ENCODE results near the gene TIMM13. TPM values are rescaled to one million over a fixed set of nuclear protein-coding genes. Genes with fewer than 3 reads are reported as not detected.
"Not testable (repeated sequence)": the region's sequence is repeated elsewhere in the genome, so short reads cannot be mapped to it uniquely, and the experiment has no call there.

The TIMM13 gene
- 38.5 and 48.3 TPM in 2 replicates for total RNA-seq (2014; rRNA removed; shearing (Covaris generic))

DNA sequence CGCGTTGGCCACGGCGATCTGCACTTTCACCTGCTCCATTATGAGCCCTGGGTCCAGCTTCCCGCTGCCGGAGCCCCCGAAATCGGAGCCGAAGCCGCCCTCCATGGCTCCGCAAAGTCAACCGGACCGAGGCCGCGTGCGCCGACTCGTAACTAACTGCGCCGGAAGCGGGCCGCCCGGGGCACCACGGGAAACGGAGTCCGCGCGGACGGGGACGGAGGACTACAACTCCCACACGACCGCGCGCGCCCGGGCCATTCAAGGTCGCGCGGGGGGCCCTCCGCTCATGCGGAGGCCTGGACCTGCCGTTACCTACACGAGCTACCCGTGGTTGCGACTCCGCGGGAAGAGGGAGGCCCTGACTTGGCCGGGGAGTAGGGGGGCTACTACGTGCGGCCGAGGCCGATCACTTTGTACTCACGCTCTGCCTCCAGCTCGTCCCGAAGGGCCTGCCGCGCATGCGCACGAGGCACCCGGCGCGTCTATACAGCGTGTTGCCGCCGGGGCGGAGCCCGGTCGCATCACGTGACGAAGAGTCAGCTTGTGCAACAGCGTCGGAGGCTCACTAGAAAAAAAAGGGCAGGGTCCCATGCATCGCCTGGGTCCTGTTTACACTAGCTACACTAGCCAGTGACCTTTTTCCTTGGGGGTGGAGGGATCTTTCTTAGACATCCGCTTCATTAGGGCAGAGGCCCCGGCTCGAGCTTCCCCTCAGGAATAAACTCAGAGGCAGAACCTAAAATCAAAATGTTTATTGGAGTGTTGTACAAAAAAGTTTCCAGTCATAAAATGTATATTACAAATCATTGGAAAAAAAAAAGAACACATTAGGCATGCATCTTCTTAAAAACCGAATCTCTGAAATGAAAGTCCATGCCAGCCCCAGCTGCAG lies at the start of gene TIMM13:
Gene TIMM13 (minus strand): TSS at position 158 of the 892 bp plus-strand sequence. CDS start 53 bp downstream, at position 105.
- peak; percentile 94 for DNase-seq (ENCODE audit: low read depth)

DNA sequence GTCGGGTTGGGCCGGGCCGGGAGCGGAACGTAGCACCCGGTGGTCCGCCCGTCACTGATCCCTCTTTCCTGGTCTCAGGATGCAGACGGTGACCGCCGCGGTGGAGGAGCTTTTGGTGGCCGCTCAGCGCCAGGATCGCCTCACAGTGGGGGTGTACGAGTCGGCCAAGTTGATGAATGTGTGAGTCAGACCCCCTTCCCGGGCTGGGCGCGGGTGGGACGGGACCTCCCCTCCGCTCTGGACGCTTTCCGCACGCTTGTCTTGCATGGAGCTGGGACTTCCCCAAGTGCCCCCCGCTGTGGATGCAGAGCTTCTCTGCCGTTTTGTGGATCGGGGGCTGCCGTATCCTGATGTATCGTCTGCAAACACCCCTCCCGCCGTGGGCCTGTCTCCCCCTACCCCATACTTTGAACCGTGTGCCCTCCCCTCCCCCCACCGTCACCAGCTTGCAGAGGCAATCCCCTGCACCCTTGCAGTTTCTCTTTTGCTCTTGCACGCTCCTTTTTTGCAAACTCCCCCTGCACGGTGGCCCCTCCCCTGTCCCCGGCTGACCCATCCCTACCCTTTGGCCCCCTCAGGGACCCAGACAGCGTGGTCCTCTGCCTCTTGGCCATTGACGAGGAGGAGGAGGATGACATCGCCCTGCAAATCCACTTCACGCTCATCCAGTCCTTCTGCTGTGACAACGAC lies 49.2 kb upstream of the TIMM13 start:
- DNase-seq (ENCODE audit: low read depth): peak; percentile 72

- DNase-seq (ENCODE audit: low read depth): peak; percentile 96
Measured at GRCh38 chr19:2475702-2476450, 48.5 kb upstream of the TIMM13 start, which contains the start of gene GADD45B. Gene GADD45B (plus strand): TSS chr19:2476127. CDS start chr19:2476359, 232 bp downstream.

DNA sequence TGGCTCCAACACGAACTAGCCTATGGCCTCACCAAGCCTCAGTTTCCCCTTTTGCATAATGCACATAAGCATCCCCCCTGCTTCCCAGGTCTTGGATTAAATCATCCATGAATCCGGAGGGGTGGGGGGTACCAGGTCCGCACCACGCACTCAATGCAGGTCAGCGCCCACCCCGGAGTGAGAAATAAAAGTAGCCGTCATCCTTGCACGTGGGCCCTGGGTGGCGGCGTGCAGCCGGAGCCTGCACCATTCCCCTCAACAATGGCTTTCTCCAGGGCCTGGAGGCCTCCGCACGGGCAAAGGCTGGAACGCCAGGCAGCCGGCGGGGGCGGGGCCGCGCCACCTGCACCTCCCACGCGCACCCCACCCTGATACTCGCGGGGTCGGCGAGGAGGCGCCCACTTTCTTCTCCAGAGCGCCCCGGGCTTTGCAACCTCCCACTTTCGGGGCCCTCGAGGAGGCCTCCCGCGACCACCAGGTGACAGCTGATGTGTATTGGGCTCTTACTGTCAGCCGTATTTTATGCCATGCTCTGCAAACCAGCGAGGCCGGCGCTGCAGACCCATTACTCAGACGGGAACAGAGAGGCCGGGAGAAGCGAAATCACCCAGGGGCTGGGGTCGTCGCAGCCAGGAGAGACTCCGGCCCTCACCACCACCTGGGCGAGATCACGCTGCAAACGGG lies 47.8 kb upstream of the TIMM13 start:
- DNase-seq (ENCODE audit: low read depth): peak; percentile 82

- DNase-seq (ENCODE audit: low read depth): peak; percentile 87
Measured at GRCh38 chr19:2474232-2475017, 47.0 kb upstream of the TIMM13 start.

- not testable (repeated sequence) for DNase-seq (ENCODE audit: low read depth)
Measured at GRCh38 chr19:2469915-2470200, 42.5 kb upstream of the TIMM13 start.

DNA sequence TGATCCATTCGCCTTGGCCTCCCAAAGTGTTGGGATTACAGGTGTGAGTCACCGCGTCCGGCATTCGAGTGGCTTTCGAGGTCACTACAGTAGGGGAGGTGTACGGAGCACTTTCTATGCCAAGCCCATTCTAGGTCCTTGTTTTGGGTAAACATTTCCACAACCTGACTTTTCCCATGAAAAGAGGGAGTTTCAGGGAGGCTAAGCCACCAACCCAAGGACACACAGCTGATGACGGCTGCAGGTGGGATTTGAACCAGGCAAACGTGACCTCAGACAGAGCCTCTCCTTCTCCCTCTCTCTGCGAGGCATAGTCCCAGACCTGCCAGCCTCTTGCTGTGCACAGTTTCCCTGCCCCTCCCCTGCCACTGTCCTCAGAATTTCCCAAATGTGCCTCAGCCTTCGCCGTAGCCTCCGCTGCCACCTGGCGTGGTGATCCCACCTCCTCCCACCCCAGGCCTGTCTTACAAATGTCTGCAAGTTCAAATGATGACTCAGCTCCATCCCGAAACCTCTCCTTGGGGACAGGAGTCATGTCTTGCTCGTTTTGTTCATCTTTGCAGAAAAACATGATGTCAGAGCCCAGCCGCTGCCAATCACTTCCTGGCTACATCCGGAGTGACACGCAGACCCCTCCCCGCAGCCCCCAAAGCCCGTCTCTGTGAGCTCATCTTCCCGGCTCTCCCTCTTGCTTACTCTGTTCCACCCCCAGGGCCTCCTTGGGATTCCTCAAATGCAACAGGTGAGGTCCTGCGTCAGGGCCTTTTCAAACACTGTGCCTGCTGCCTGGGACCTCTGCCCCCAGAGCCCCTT lies 41.9 kb upstream of the TIMM13 start:
- peak; percentile 94 for DNase-seq (ENCODE audit: low read depth)

DNA sequence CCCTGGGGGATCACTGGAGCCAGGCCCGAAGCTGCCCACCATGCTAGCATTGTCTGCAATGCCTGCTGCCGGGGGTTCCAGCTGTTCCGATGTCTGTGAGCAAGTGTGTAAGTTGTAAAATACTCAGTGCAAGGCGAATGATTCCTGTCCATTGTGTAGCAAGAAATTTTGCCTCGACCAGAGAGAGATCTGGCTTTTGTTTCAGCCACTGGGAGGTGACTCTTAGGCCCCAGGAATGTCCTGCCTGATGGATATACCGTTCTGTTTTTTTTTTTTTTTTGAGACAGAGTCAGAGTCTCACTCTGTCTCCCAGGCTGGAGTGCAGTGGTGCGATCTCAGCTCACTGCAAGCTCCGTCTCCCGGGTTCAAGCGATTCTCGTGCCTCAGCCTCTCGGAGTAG lies 41.2 kb upstream of the TIMM13 start:
- DNase-seq (ENCODE audit: low read depth): no peak

- DNase-seq (ENCODE audit: low read depth): no peak
Measured at GRCh38 chr19:2464389-2464788, 37.0 kb upstream of the TIMM13 start.

GRCh38 chr19:2463694-2464093 lies 36.3 kb upstream of the TIMM13 start:
- DNase-seq (ENCODE audit: low read depth): not testable (repeated sequence)

DNA sequence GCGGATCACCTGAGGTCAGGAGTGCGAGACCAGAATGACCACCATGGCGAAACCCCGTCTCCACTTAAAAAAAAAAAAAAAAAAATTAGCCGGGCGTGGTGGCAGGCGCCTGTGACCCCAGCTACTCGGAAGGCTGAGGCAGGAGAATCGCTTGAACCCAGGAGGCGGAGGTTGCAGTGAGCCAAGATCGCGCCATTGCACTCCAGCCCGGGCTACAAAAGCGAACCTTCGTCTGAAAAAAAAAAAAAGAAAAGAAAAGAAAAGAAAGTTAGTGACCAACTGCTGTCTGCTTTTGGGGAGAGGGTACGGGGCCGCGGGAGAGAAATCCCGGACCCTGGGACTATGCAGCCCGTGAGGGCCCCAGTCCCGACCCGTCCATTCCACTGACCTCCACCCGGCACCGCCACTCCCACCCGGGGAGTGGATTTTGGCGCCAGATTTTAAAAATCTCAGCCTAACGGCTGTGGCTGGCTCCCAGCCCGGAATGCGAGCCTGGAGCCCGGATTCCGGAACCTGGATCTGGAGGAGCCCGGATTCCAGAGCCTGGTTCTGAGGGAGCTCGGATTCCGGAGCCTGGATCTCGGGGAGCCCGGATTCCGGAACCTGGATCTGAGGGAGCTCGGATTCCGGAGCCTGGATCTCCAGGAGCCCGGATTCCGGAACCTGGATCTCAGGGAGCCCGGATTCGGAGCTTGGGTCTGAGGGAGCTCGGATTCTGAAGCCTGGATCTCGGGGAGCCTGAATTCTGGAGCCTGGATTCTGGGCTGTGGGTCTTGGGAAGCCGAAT lies 35.4 kb upstream of the TIMM13 start:
- DNase-seq (ENCODE audit: low read depth): peak; percentile 96

- peak; percentile 89 for DNase-seq (ENCODE audit: low read depth)
Measured at GRCh38 chr19:2461751-2462634, 34.6 kb upstream of the TIMM13 start.

DNA sequence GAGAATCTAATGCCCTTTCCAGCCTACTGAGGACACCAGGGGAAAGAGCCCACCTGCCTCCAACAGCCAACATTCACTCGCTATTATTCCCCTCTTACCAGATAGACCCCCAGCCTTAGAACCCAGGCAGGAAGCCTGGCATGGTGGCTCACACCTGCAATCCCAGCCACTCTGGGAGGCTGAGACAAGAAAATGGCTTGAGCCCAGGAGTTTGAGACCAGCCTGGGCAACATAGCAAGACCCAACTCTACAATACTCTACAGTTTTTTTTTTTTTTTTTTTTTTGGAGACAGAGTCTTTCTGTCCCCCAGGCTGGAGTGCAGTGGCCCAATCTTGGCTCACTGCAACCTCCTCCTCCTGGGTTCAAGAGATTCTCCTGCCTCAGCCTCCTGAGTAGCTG lies 32.9 kb upstream of the TIMM13 start:
- no peak for DNase-seq (ENCODE audit: low read depth)

- DNase-seq (ENCODE audit: low read depth): not testable (repeated sequence)
Measured at GRCh38 chr19:2458776-2459175, 31.4 kb upstream of the TIMM13 start.

GRCh38 chr19:2458054-2458453 lies 30.7 kb upstream of the TIMM13 start:
- no peak for DNase-seq (ENCODE audit: low read depth)

- no peak for DNase-seq (ENCODE audit: low read depth)
Measured at GRCh38 chr19:2457394-2458037, 30.1 kb upstream of the TIMM13 start.

DNA sequence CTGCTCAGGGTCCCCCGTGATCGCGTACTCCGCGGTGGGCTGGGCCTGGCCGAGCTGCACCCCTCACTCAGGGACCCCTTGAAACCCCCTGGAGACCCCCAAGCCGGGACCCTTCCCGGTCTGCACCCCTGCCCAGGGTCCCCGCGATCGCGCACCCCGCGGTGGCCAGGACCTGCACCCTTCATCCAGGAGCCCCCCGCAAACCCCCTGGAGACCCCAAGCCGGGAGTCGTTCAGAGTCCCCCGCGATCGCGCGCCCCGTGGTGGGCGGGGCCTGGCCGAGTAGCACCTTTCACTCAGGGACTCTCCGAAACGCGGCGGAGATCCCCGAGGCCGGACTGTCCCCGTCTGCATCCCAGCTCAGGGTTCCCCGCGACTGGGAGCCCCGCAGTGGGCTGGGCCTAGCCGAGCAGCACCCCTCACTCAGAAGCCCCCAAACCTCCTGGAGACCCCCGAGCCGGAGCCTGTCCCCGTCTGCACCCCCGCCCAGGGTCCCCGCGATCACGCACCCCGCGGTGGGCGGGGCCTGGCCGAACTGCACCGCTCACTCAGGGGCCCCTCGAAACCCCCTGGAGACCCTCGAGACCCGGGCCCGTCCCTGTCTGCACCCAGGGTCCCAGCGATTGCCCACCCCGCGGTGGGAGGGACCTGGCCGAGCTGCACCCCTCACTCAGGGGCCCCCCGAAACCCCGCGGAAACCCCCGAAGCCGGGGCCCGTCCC lies 28.6 kb upstream of the TIMM13 start:
- DNase-seq (ENCODE audit: low read depth): peak; percentile 48

Measured in M059J (cell line).